Measurements from ENCODE around the gene CD37. TPM values are rescaled to one million over a fixed set of nuclear protein-coding genes. Genes with fewer than 3 reads are reported as not detected.

The CD37 gene
- total RNA-seq, 1 experiment from 2014 or later: not detected

- TF ChIP-seq CTCF (conservative IDR thresholded peaks at IDR 0.05): no peak
- no peak overlapping the region for H3K18ac ChIP-seq (ENCODE audit: insufficient read length, low read depth, low read length)
- no peak overlapping the region for H3K23ac ChIP-seq (ENCODE audit: insufficient read length, low read depth, low read length)
- no peak overlapping the region for H2BK120ac ChIP-seq (ENCODE audit: low read depth, low read length, poor library complexity, severe bottlenecking)
- no peak overlapping the region for H3K4ac ChIP-seq (ENCODE audit: low read depth, low read length)
- H4K91ac ChIP-seq (ENCODE audit: insufficient read length, low read depth, low read length): no peak overlapping the region
- DNase-seq: no peak
- no peaks in the 10 kb centered on the region for H3K27me3 Mint-ChIP-seq (ENCODE audit: low read depth)
- H2BK20ac ChIP-seq (ENCODE audit: low read depth, low read length, poor library complexity, severe bottlenecking): no peak overlapping the region
- H3K79me2 ChIP-seq (ENCODE audit: insufficient read depth, low read length): no peaks in the 10 kb centered on the region
- H2AFZ ChIP-seq (ENCODE audit: low read length): no peak overlapping the region
- no peak overlapping the region for H3K4me2 ChIP-seq (ENCODE audit: insufficient read depth, insufficient read length, low read length)
- H3T11ph ChIP-seq (ENCODE audit: low read length): no peak overlapping the region
- H3K36me3 Mint-ChIP-seq (ENCODE audit: insufficient read depth in 1 of 3, low read depth in 3 of 3): peaks cover 9 to 27% (median 19%) of the 10 kb centered on the region in 3 experiments
- H3K79me1 ChIP-seq (ENCODE audit: insufficient read depth, low read depth, low read length, poor library complexity, severe bottlenecking): no peaks in the 10 kb centered on the region
- H2BK5ac ChIP-seq (ENCODE audit: insufficient read length, low read length): no peak overlapping the region
- H3K4me3 Mint-ChIP-seq: no peak overlapping the region
- no peak overlapping the region for H4K5ac ChIP-seq (ENCODE audit: insufficient read length, low read depth, low read length)
- H3K9ac ChIP-seq (ENCODE audit: extremely low read depth, insufficient read length, low read length): no peak overlapping the region
- no peak overlapping the region for H4K8ac ChIP-seq (replicated peaks; ENCODE audit: insufficient read length, low read depth, low read length)
- H3K27ac ChIP-seq (ENCODE audit: insufficient read length, low read depth, low read length): no peak overlapping the region
- no peak overlapping the region for H2BK12ac ChIP-seq (ENCODE audit: insufficient read length, low read depth, low read length)
- no peak overlapping the region for H3K27ac Mint-ChIP-seq
- H3K56ac ChIP-seq (ENCODE audit: insufficient read length, low read depth, low read length): no peak overlapping the region
- no peak overlapping the region for H2BK15ac ChIP-seq (ENCODE audit: low read depth, low read length)
- H2AK5ac ChIP-seq (ENCODE audit: insufficient read length, low read length): no peak overlapping the region
- H3K14ac ChIP-seq (ENCODE audit: insufficient read depth, low read length): no peak overlapping the region
- H3K27me3 ChIP-seq (ENCODE audit: insufficient read depth, low read length): no peaks in the 10 kb centered on the region
- H3K9me3 Mint-ChIP-seq: peaks cover 12 to 20% of the 10 kb centered on the region in 2 experiments; a peak in 4 of 5 replicates
- no peaks in the 10 kb centered on the region for H4K20me1 ChIP-seq (ENCODE audit: control insufficient read depth, insufficient read depth, insufficient read length)
- no peaks in the 10 kb centered on the region for H3K23me2 ChIP-seq (ENCODE audit: insufficient read length, low read depth, low read length, poor library complexity, severe bottlenecking)
- no peaks in the 10 kb centered on the region for H3K4me1 Mint-ChIP-seq
- no CpG with 5 or more reads among the region's 1 CpG for WGBS (ENCODE audit: extremely low coverage, insufficient read length, low lambda C conversion rate)
- no peaks in the 10 kb centered on the region for H3K9me3 ChIP-seq (ENCODE audit: control insufficient read depth, low read depth, low read length)
- no peaks in the 10 kb centered on the region for H3K4me1 ChIP-seq (ENCODE audit: insufficient read depth, low read length)
Observed at GRCh38 chr19:49315111-49315510, 20.1 kb upstream of the CD37 start.

Data from H9 (cell line).